ENCODE results near the gene MXD3.

DNA sequence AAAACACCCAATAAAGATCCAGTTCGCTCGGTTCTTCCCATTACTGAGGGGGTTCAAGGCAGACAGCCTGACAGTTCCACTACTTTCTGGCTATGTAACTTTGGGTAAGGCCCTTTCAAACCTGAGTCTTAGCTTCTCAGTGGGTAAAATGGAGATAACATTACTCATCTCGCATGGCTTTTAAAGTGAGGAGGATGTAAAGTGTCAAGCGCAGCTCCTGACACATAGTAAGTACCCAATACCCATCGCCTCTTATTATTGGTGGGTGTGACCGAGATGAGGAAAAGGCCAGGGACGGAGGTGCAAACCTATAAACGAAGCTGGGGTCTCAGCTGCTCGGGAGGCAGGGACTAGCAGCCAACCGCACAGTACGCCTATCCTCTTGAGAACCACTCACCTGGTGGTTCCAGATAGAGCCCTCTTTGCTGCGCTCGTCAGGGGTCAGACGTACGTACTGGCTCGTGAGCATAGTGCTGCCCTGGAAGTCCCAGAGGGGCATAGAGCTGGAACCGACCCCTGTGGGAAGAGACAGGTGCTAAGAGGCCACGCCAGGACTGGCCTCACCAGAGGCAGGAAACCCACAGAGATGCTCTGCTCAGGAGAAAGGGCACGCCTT is 39.2 kb upstream of the MXD3 start:
- TF ChIP-seq, protein P1, sequence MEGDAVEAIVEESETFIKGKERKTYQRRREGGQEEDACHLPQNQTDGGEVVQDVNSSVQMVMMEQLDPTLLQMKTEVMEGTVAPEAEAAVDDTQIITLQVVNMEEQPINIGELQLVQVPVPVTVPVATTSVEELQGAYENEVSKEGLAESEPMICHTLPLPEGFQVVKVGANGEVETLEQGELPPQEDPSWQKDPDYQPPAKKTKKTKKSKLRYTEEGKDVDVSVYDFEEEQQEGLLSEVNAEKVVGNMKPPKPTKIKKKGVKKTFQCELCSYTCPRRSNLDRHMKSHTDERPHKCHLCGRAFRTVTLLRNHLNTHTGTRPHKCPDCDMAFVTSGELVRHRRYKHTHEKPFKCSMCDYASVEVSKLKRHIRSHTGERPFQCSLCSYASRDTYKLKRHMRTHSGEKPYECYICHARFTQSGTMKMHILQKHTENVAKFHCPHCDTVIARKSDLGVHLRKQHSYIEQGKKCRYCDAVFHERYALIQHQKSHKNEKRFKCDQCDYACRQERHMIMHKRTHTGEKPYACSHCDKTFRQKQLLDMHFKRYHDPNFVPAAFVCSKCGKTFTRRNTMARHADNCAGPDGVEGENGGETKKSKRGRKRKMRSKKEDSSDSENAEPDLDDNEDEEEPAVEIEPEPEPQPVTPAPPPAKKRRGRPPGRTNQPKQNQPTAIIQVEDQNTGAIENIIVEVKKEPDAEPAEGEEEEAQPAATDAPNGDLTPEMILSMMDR (IDR thresholded peaks at IDR 0.05; ENCODE audit: low read depth, low read length) = no peak
- TF ChIP-seq POLR2A (IDR thresholded peaks at IDR 0.05; ENCODE audit: extremely low read depth, insufficient read length) = no peak
- TF ChIP-seq, protein P2, sequence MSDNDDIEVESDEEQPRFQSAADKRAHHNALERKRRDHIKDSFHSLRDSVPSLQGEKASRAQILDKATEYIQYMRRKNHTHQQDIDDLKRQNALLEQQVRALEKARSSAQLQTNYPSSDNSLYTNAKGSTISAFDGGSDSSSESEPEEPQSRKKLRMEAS (IDR thresholded peaks at IDR 0.05; ENCODE audit: low read depth, low read length) = 0 out of 2 replicates have a peak, but pooled peaks have one; percentile 22
